NOMO-1 (cell line): Measurements from ENCODE around the gene OR6C1.
"Not testable (repeated sequence)": the region's sequence is repeated elsewhere in the genome, so short reads cannot be mapped to it uniquely, and the experiment has no call there.

Experiments used
- DNase-seq, 2 experiments: peaks; one replicate each; lab custom pipeline; 2025; ENCODE audit not compliant: unreplicated experiment in 2 of 2; lab: John Stamatoyannopoulos, UW

Gene OR6C1

DNA sequence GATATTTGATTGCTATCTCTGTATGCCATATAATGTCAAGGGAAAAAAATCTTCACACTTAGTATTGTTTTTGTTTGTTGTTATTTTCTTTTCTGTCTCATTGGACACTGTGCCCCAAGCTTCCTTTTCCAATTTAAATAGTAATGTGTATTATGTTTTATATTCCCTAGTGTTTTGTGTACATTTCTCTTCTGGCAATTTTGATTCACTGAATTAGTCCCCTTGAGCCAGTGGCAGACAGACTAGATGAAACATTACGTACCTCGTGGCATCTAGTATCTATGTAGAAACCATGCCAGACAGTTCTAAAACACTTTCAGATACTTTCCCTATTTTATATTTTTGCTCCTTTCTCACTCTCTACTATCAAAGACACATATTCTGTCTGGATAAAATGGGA, at the start of gene OR6C1:
TSS of gene OR6C1 (plus strand) at position 301 of the 400 bp plus-strand sequence. CDS start 6,257 bp downstream, outside the sequence.
- no peak for DNase-seq

DNA sequence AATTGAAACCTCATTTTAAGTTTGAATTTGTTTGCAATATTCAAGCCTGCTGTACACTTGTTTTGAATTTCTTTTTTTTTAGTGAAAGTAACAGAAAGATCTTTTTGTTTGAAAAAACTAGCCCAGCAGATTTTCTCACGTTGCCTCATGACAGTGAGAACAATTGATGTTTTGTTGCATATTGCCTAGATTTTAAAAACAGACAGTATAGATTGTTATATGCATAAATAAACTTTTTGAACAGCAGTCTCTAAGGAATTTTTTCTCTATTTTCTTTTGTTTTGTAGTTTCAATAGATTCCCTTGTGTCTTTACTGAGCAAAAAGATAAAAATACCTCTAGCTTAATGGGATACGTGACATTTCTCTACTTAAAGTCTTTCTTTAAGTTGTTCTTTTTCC, 33.2 kb upstream of the OR6C1 start:
- no peak for DNase-seq

GRCh38 chr12:55289999-55290398, 24.1 kb upstream of the OR6C1 start:
- no peak for DNase-seq

DNA sequence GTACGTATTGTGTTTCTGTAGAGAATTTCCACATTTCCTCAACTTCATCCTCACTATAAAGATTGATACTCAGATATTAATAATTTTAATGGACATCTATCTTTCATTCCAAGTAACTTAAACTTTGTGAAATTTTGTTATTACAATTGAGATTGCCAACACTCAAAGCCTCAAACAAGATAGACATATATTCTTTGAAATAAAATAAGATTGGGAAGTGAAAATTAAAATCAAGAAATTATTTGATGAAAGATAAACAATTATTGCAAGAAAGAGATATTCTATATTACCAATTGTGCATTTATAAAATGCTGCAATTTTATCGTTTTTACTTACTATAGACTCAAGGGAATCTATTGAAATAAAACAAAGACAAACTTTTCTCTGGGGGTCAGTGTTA, 17.7 kb upstream of the OR6C1 start, which contains the start of gene OR6C6:
TSS of gene OR6C6 (minus strand) at position 101 of the 400 bp plus-strand sequence. CDS start 1,337 bp downstream, outside the sequence.
- DNase-seq = no peak

DNA sequence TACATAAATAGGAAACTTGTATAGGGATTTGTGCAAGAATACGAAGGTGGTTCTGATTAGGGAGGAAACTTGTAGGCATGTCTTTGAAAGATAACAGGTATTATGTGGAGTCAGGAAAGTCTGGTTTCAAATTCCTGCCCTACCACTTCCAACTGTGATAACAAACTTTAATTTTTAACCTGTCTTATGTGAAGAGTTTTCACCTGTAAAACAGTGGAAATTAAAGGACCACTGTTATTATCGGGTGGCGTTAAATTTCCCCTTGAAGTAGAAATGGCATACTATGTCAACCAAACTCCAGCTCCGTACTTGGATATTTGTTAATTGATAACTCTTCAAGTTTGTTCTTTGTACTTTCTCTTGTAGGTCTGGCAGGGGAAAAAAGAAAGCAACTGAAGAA, 6.1 kb downstream of the OR6C1 start:
- no peak for DNase-seq

GRCh38 chr12:55325801-55326200, 11.7 kb downstream of the OR6C1 start:
- not testable (repeated sequence) for DNase-seq

DNA sequence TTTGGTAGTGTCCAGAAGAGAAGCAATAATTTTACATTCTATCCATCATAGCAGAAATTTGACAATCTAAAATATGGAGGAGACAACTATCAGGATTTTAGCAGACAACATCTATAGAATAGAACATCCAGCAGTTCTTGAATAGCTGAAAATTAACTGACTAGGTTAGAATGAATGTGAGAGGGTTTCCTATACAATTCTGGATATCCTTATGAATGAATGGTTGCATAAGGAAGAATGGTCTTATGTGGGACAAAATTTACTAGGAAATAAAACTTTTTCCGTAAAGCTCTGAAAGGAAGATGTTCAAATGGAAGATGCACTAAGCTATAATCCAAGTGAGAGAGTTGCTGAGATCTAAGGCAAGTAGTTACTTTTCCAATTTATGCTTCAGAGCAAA, 16.3 kb downstream of the OR6C1 start, which contains the start of gene OR6C3:
TSS of gene OR6C3 (plus strand) at position 301 of the 400 bp plus-strand sequence. CDS start 955 bp downstream, outside the sequence.
- DNase-seq = no peak

- no peak for DNase-seq
Observed at GRCh38 chr12:55336002-55336401, 21.9 kb downstream of the OR6C1 start.

DNA sequence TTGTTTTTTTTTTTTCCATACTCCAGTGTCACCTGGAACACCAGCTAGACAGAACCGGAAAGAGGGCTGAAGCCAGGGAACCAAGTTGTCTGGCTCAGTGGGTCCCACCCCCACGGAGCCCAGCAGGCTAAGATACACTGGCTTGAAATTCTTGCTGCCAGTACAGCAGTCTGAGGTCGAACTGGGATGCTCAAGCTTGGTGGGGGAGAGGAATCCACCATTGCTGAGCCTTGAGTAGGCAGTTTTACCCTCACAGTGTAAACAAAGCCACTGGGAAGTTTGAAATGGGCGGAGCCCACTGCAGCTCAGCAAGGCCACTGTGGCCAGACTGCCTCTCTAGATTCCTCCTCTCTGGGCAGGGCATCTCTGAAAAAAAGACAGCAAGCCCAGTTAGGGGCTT, 41.2 kb downstream of the OR6C1 start:
- not testable (repeated sequence) for DNase-seq

DNA sequence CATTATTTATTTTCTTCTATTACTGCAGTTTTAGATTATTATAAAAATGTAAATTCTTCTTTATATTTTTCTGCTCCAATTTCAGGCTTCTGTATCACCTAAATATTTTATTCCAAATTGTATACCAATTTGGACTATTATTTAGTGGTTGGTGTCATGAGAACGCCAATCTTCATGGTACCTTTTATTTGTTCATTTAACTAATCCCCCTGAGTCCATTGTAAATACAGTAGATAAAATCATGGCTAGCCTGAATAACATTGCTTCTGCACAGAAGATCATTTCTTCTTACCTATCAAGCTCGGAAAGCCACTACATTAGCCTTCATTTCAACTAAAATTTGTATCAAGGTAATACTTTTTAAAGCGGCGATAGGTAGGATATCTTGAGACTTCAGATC, 48.5 kb downstream of the OR6C1 start, which contains the start of gene OR6C75:
TSS of gene OR6C75 (plus strand) at position 301 of the 400 bp plus-strand sequence. CDS start 2,136 bp downstream, outside the sequence.
- DNase-seq = no peak

DNA sequence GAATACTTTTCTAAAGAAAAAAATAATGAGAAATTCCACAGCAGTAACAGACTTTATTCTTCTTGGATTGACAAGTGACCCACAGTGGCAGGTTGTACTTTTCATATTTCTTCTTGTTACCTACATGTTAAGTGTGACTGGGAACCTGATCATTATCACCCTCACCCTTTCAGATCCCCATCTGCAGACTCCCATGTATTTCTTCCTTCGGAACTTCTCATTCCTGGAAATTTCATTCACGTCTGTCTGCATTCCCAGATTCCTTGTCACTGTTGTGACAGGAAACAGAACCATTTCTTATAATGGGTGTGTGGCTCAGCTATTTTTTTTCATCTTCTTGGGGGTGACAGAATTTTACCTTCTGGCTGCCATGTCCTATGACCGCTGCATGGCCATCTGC, 50.9 kb downstream of the OR6C1 start:
- DNase-seq = no peak
